ENCODE data around the gene PCSK4. TPM values are rescaled to one million over a fixed set of nuclear protein-coding genes. Genes with fewer than 3 reads are reported as not detected.
A peak's percentile ranks its signal among the peaks of the same experiment; 100 is the strongest.

Gene PCSK4
- polyA plus RNA-seq, 1 experiment: 1.3 TPM

DNA sequence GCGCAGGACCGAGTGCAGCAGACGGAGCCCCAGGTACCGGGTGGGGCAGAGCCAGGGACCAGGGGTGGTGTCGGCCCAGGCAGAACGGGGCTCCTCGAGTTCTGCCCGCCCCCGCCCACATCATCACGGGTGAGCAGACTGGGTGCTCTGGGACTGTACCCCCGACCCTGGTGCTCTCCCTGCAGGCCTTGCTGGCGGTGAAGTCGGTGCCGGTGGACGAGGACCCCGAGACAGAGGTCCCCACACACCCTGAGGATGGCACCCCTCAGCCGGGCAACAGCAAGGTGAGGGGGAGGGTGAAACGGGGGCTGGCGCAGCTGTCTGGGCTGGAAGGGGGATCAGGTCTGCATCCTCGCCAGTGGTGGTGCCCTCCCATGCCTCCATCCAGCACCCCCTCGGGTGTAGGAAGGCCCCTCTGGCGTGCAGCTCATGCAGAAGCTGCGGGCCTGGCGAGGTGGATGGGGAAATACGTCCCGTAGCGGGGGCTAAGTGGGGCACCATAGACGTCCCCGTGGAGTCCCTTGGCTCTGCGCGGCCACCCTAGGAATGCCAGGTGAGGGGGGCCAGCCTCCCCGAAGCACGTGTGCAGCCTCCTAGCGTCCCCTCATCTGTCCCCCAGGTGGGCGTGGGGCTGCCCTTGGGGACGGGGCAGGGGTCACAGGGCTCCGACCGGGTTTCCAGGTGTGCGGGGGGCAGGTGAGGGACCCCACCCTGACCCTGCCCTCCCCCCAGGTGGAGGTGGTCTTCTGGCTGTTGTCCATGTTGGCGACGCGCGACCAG is 33.8 kb downstream of the PCSK4 start:
- TF ChIP-seq, protein P1, sequence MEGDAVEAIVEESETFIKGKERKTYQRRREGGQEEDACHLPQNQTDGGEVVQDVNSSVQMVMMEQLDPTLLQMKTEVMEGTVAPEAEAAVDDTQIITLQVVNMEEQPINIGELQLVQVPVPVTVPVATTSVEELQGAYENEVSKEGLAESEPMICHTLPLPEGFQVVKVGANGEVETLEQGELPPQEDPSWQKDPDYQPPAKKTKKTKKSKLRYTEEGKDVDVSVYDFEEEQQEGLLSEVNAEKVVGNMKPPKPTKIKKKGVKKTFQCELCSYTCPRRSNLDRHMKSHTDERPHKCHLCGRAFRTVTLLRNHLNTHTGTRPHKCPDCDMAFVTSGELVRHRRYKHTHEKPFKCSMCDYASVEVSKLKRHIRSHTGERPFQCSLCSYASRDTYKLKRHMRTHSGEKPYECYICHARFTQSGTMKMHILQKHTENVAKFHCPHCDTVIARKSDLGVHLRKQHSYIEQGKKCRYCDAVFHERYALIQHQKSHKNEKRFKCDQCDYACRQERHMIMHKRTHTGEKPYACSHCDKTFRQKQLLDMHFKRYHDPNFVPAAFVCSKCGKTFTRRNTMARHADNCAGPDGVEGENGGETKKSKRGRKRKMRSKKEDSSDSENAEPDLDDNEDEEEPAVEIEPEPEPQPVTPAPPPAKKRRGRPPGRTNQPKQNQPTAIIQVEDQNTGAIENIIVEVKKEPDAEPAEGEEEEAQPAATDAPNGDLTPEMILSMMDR (IDR thresholded peaks at IDR 0.05; ENCODE audit: insufficient read depth, low read depth, low read length): no peak
- POLR2A ChIA-PET: no interaction called here
- Histone ChIP-seq H3K4me3 (ENCODE audit: low read depth, low read length) (no peak overlapping the region), H3K36me3 (ENCODE audit: control insufficient read depth, insufficient read depth, low read length) (peaks cover 6% of the 10 kb centered on the region; the same call in 1 of the 2 replicates), H3K27me3 (ENCODE audit: control insufficient read depth, insufficient read depth, low read length) (peaks cover 22% of the 10 kb centered on the region)
- CTCF ChIA-PET: interaction anchor here (0.6 to 2.2 kb wide), 8 partner anchors 9 to 321 kb away, joined by 3 to 9 read pairs (median 4); no protein-coding TSS in a partner anchor
- no peak for DNase-seq (ENCODE audit: low read depth)

DNA sequence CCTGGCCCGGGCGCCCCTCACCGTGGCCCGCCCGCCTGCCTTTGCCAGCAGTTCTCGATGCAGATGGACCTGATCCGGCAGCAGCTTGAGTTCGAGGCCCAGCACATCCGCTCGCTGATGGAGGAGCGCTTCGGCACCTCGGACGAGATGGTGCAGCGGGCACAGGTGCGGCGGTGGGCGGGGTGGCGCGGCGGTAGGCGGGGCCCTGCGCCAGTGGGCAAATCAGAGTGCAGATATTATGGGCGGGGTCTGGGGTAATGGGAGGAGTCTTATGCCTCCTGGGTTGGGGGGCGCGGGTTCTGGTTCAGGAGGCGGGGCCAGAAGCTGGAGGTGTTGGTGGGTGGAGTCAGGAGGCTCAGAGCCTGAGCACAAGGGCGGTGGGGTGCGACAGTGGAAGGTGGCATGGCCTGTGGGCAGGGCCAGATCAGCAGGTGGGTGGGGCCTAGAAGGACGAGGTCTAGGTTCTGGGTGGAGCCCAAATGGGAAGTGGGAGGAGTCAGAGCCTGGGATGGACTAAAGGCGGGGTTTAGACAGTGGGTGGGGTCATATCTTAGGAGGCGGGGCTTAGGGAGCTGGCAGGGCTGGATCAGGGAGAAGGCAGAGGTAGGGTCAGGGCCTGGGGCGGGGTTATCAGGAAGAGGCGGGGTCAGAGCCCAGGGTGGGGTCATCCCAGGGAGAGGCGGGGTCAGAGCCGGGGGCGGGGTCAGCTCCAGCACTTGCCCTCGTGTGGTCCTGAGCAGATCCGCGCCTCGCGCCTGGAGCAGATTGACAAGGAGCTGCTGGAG is 34.6 kb downstream of the PCSK4 start:
- H3K27me3 ChIP-seq (ENCODE audit: control insufficient read depth, insufficient read depth, low read length): peaks cover 30% of the 10 kb centered on the region
- TF ChIP-seq, protein P1 (IDR thresholded peaks at IDR 0.05; ENCODE audit: insufficient read depth, low read depth, low read length): no peak
- no peak overlapping the region for H3K4me3 ChIP-seq (ENCODE audit: low read depth, low read length)
- CTCF ChIA-PET: interaction anchor here (0.6 to 1.8 kb wide), 9 partner anchors 9 to 322 kb away, joined by 3 to 9 read pairs (median 3); no protein-coding TSS in a partner anchor
- POLR2A ChIA-PET: no interaction called here
- peaks cover 4% of the 10 kb centered on the region; the same call in 1 of the 2 replicates for H3K36me3 ChIP-seq (ENCODE audit: control insufficient read depth, insufficient read depth, low read length)
- DNase-seq (ENCODE audit: low read depth): no peak

DNA sequence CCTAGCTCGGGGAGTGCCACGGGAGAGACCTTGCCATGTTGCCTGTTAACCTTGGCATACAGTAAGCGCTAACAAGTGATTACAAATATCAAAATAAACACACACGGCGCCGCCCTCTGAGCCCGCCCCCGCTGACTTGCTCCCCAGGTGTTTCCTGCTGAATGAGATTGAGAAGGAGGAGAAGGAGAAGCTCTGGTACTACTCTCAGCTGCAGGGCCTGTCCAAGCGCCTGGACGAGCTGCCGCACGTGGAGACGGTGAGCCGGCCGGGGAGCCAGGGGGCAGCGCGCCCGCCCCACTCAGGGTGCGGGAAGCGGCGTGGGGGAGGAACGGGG is 35.2 kb downstream of the PCSK4 start:
- no peak for DNase-seq (ENCODE audit: low read depth)
- CTCF ChIA-PET: interaction anchor here (0.6 to 1.8 kb wide), 8 partner anchors 8 to 272 kb away, joined by 3 to 9 read pairs (median 4); no protein-coding TSS in a partner anchor
- Histone ChIP-seq H3K4me3 (ENCODE audit: low read depth, low read length) (no peak overlapping the region), H3K27me3 (ENCODE audit: control insufficient read depth, insufficient read depth, low read length) (peaks cover 34% of the 10 kb centered on the region), H3K36me3 (ENCODE audit: control insufficient read depth, insufficient read depth, low read length) (no peaks in the 10 kb centered on the region)
- POLR2A ChIA-PET: no interaction called here
- TF ChIP-seq, protein P1 (IDR thresholded peaks at IDR 0.05; ENCODE audit: insufficient read depth, low read depth, low read length): no peak

DNA sequence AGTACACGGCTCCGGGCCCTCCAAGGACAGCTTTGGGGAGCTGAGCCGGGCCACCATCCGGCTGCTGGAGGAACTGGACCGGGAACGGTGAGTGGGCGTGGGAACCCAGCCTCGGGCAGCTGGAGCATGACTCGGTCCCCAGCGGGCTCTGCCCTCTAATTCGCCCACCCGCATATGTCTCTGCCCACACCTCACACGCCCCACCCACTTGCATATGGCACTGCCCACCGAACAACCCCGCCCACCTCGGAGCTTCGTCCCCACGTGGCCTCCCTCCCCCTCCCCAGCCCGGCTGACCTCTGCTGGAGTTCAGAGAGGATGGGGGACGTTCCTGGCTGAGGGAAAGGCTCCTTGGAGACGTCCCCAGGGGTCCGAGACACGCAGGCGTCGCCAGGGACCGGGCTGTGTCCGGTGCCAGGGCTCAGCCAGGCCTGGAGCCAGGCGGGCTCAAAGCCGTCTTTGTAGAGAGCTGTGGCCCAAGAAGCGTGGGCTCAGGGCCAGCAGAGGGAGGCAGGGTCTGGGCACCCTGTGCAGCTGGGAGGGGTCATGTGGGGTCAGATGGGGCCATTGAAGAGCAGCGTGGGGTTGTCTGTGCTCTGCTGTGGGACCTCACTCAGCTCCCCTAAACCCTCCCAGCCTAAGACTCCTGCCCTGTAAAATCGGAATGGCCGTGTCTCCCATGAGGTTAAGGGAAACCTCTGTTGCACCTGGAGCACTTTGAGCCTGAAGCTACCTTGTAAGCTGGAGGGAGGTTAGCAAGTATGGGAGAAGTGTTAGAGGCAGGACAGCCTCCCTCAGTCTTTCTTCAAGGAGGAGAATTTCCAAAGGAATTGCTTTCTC is 36.4 kb downstream of the PCSK4 start:
- TF ChIP-seq, protein P1 (IDR thresholded peaks at IDR 0.05; ENCODE audit: insufficient read depth, low read depth, low read length): peak; percentile 15; the same call in 1 of the 2 replicates
- Histone ChIP-seq H3K36me3 (ENCODE audit: control insufficient read depth, insufficient read depth, low read length) (no peaks in the 10 kb centered on the region), H3K4me3 (ENCODE audit: low read depth, low read length) (no peak overlapping the region), H3K27me3 (ENCODE audit: control insufficient read depth, insufficient read depth, low read length) (peaks cover 34% of the 10 kb centered on the region)
- CTCF ChIA-PET: interaction anchor here (1.4 kb wide), 3 partner anchors 9 to 174 kb away, joined by 3 to 9 read pairs (median 5); no protein-coding TSS in a partner anchor
- POLR2A ChIA-PET: no interaction called here
- no peak for DNase-seq (ENCODE audit: low read depth)

All from BJ (cell line).